HT-29 (cell line): Measurements from ENCODE around the gene NPFF. TPM values are rescaled to one million over a fixed set of nuclear protein-coding genes. Genes with fewer than 3 reads are reported as not detected.

Experiments used
- DNase-seq: peaks from one replicate; pipeline ENCODE4 v3.0.0-alpha.2; 2015; ENCODE audit warnings: low spot score
- small RNA-seq: library from RNA; depleted of rRNA; stranded (forward); fragments of <200 nt; gene quantifications from one replicate; pipeline ENCODE3, GENCODE V24; 2014
- total RNA-seq: library from RNA; depleted of rRNA; stranded (reverse); fragments of >200 nt; shearing (Covaris generic); gene quantifications from 2 replicates; pipeline ENCODE4 v1.2.3, GENCODE V29; 2014; rRNA removed

The NPFF gene
- total RNA-seq, 1 experiment from 2014 or later, result not detected

- DNase-seq, result peak; percentile 48
Measured at GRCh38 chr12:53476769-53477209, 30.5 kb downstream of the NPFF start.

- DNase-seq, result no peak
Measured at GRCh38 chr12:53474819-53475218, 32.5 kb downstream of the NPFF start.

GRCh38 chr12:53474077-53474476 lies 33.2 kb downstream of the NPFF start:
- no peak for DNase-seq

GRCh38 chr12:53472056-53472582 lies 35.2 kb downstream of the NPFF start:
- DNase-seq, result no peak

GRCh38 chr12:53468282-53468681 lies 39.0 kb downstream of the NPFF start:
- no peak for DNase-seq

- no peak for DNase-seq
Measured at GRCh38 chr12:53467880-53468279, 39.4 kb downstream of the NPFF start.

GRCh38 chr12:53467082-53467481 lies 40.2 kb downstream of the NPFF start:
- no peak for DNase-seq

GRCh38 chr12:53466640-53467039 lies 40.6 kb downstream of the NPFF start:
- DNase-seq, result no peak

GRCh38 chr12:53465679-53466078 lies 41.6 kb downstream of the NPFF start:
- DNase-seq, result no peak

- no peak for DNase-seq
Measured at GRCh38 chr12:53464685-53465418, 42.4 kb downstream of the NPFF start.

- DNase-seq, result no peak
Measured at GRCh38 chr12:53463802-53464560, 43.3 kb downstream of the NPFF start.

GRCh38 chr12:53462935-53463334 lies 44.3 kb downstream of the NPFF start:
- DNase-seq, result no peak

- no peak for DNase-seq
Measured at GRCh38 chr12:53461591-53461990, 45.7 kb downstream of the NPFF start.

- no peak for DNase-seq
Measured at GRCh38 chr12:53461059-53461458, 46.2 kb downstream of the NPFF start.

GRCh38 chr12:53459097-53459496 lies 48.2 kb downstream of the NPFF start:
- no peak for DNase-seq

Small RNA genes lying within 50 kb of the gene (small RNA-seq; reads per million reads assigned to genes)
- not detected for gene AC023509.3

Other genes starting within 250 kb of the NPFF start
- gene ESPL1, start 239.2 kb downstream of the NPFF start, total RNA-seq, result 28.0 and 31.0 TPM in 2 replicates
- gene PFDN5, start 211.9 kb downstream of the NPFF start, total RNA-seq, result 219 and 260 TPM in 2 replicates
- gene MYG1, start 207.8 kb downstream of the NPFF start, total RNA-seq, result 92.5 and 106 TPM in 2 replicates
- 68.4 and 70.6 TPM in 2 replicates for gene AAAS, start 185.9 kb downstream of the NPFF start, total RNA-seq
- not detected in 2 replicates for gene SP7, start 171.1 kb downstream of the NPFF start, total RNA-seq
- gene SP1, start 127.3 kb downstream of the NPFF start, total RNA-seq, result 52.0 and 56.5 TPM in 2 replicates
- gene AMHR2, start 83.6 kb downstream of the NPFF start, total RNA-seq, result not detected in 2 replicates
- gene PRR13, start 65.8 kb downstream of the NPFF start, total RNA-seq, result 122 and 134 TPM in 2 replicates
- gene PCBP2, start 55.4 kb downstream of the NPFF start, total RNA-seq, result 127 and 135 TPM in 2 replicates
- 0.84 and 3.2 TPM in 2 replicates for gene MAP3K12, start 8.0 kb downstream of the NPFF start, total RNA-seq
- 68.9 and 89.2 TPM in 2 replicates for gene TARBP2, start 6.2 kb downstream of the NPFF start, total RNA-seq
- gene ATF7, start 118.9 kb upstream of the NPFF start, total RNA-seq, result 6.9 and 7.5 TPM in 2 replicates
- 379 and 381 TPM in 2 replicates for gene ATP5MC2, start 168.6 kb upstream of the NPFF start, total RNA-seq
- 39.9 and 64.4 TPM in 2 replicates for gene CALCOCO1, start 220.0 kb upstream of the NPFF start, total RNA-seq
- not detected in 2 replicates for gene CISTR, start 244.5 kb upstream of the NPFF start, total RNA-seq